Subcutaneous adipose tissue (tissue), 4 donors: ENCODE data around the gene APBA3. TPM values are rescaled to one million over a fixed set of nuclear protein-coding genes. Genes with fewer than 3 reads are reported as not detected.

Experiments
- CTCF ChIP-seq: fragments of 450-650 bp; IDR thresholded peaks from one replicate; pipeline ENCODE4 v1.5.1; 2016; ENCODE audit warnings: low read depth, mild to moderate bottlenecking, control low read depth, antibody characterized with exemption, moderate library complexity
- total RNA-seq, 4 donors: library from RNA; depleted of rRNA; stranded (reverse); fragments of >200 nt; gene quantifications; one replicate each; pipeline ENCODE4 v1.1.0, GENCODE V29; 2016

The APBA3 gene
- total RNA-seq, 4 donors from 2014 or later, result 12.4 to 31.3 (median 15.4) TPM

DNA sequence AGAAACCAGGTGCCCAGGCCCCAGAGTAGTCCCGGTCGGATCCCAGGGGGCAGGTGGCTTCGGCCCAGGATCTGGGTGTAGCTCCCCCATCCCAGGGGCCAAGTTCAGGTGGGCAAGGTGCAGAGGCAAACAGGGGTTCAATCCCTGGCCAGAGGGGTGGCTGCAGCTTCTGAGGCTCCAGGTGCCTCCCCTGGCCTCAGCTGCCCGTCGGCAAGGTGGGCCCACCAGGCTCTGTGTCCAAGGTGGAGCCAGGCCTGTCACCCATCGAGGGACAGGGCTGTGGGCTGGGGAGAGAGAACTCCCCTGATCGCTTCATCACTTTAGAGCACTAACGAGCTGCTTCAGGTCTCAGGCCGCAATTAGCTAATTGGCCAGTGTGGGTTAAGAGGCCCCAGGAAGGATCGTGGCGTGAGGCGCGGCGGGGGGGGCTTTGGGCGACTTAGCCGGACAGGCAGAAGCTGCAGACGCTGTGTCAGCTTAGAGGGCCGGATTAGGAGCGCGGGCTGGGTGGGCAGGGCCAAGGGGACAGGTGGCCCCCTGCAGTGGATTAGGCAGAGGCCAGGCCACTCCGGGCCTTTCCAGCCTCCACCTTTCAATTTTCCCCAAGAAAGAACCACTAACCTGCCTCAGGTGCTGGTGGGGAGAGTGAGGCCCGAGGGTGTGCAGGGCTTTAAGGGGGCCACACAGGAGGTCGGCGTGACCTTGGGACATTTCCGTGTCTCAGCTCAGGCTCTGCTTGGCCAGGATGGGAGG is 13.3 kb upstream of the APBA3 start:
- TF ChIP-seq CTCF, result no peak

- TF ChIP-seq CTCF, result no peak
Observed at GRCh38 chr19:3773814-3774515, 12.5 kb upstream of the APBA3 start.

- TF ChIP-seq CTCF, result no peak
Observed at GRCh38 chr19:3771906-3772455, 10.5 kb upstream of the APBA3 start, which contains the start of gene RAX2. Gene RAX2 (minus strand): TSS chr19:3772228. CDS start chr19:3771742, 486 bp downstream.

DNA sequence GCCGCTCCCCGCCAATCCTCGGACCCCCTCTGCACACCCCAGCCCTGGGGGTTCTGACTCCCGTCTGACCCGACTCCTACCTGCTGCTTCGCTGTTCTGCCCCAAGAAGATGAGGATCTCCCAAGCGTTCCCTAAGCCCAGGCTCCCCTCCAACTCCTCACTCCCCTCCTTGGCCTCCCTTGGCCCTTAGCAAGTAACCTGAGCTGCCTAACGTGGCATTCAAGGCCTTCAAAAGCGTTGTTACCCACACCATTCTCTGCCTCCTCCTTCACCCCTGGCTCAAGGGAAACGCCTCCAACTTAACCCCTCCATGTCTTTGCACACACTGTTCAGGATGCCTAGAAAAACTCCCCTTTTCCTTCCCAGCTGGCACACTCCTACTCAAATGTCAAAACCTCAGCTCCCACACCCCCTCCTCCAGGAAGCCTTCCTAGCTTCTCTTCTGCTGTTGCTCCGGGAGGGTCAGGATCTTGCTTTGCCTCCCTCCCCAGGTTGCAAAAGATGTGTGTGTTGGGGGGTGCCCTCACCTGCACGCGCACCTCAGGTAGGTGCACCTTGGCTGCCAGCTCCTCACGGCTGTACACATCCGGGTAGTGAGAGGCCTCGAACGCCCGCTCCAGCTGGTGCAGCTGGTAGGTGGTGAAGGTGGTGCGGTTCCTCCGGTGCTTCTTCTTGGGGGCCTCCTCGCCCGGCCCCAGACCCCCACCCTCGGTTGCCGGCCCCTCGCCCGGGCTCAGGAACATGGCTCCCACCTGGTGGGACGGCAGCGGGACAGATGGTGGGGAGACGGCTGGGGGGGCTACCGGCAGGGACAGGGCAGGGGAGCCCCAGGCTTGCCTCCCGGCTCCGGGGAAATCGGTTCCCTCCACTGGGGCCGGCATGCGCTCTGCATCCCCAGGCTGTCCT is 9.8 kb upstream of the APBA3 start:
- no peak for TF ChIP-seq CTCF

DNA sequence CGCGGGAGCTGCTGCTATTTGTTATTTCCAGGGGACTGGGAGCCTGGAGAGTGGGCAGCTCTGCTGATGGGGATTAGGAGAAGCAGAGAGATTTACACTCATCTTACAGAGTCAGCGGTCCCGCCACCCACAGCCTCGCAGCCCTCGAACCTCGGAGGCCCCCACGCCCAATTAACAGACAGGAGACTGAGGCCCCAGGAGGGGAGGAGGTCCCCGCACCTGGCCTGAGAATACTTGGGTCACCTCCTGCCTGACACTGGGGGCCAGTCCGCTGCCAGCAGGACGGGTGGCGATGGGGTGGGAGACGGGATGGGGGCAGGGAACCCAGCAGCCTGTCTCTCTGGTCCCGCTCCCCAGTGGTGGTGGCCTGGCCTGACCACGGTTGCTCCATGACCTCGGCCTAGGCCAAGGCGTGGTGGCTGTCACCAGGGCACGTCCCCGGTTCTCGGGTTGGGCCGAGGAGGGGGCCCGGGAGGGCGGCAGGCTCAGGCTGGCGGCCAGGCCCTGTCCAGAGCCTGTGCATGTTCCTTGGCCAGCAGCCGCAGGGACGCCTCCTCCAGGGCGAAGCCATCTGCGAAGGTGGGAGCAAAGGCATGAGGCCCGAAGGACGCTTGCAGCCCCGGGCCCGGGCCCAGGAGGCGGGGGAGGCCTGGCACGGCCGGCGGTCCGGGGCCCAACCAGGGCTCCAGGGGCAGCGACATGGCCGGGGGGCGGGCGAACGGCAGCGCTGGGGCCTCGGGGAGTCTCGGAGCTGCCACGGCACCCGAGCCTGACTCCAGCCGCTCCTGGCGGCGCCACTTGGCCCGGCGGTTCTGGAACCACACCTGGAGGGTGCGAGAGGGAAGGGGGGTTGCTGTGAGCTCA is 8.9 kb upstream of the APBA3 start:
- TF ChIP-seq CTCF, result no peak

DNA sequence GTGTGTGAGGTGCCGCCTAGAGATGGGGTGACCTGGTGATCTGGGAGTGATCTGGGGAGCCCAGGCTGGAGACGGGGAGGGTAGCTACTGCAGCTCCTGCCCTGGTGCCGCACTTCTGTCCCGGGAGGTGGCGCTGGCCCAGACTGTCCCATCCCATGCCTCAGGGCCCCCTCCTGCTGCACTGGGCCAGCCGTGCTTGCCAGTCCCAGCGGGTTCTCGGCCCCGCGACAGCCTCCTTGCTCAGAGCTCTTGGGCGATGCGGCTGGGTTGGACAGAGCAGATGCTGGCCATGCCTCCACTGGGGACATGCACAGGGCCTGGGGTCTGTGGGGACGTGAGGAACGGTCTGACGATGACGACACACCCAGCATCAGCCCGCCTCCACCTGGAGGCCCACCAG is 8.0 kb upstream of the APBA3 start:
- no peak for TF ChIP-seq CTCF
